HG03378 (cell line): ENCODE measurements around the gene MAP7D3.
"Not testable (repeated sequence)": the region's sequence is repeated elsewhere in the genome, so short reads cannot be mapped to it uniquely, and the experiment has no call there.

Experiments
- ATAC-seq: cut with Tn5 transposase; IDR thresholded peaks from one replicate; pipeline ENCODE4 v1.9.1; 2021; ENCODE audit warnings: mild to moderate bottlenecking, moderate library complexity; ENCODE audit not compliant: unreplicated experiment

The MAP7D3 gene

GRCh38 chrX:136251041-136251991 lies at the start of gene MAP7D3:
TSS of gene MAP7D3 (minus strand) at chrX:136251400. CDS start at chrX:136251358, 42 bp downstream.
- peak; percentile 58 for ATAC-seq

GRCh38 chrX:136300721-136301120 lies 49.5 kb upstream of the MAP7D3 start, which contains the start of gene ADGRG4:
TSS of gene ADGRG4 (plus strand) at chrX:136300963. CDS start at chrX:136308778, 7,815 bp downstream.
- not testable (repeated sequence) for ATAC-seq

GRCh38 chrX:136295380-136295779 lies 44.2 kb upstream of the MAP7D3 start:
- ATAC-seq, result no peak

- no peak for ATAC-seq
These were observed 41.5 kb upstream of the MAP7D3 start for GRCh38 chrX:136292656-136293055.

DNA sequence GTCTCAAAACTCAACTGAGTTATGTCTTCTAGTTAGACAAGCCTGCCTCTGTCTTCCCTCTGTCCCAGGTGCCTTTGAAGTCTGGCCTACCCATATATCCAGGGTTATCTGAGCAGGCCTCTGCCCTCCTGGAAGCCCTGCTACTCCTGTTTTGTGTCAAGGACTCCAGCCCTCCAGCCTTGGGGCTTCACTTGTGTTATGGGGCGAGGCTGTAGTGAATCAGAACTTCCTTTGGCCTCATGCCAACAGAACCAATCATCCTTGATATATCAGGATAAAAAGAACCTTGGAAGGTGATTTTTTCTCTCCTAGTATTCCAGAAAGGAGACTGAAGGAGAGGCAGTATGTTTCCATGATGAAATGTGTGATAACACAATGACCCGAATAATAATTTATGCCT lies 40.6 kb upstream of the MAP7D3 start:
- no peak for ATAC-seq

DNA sequence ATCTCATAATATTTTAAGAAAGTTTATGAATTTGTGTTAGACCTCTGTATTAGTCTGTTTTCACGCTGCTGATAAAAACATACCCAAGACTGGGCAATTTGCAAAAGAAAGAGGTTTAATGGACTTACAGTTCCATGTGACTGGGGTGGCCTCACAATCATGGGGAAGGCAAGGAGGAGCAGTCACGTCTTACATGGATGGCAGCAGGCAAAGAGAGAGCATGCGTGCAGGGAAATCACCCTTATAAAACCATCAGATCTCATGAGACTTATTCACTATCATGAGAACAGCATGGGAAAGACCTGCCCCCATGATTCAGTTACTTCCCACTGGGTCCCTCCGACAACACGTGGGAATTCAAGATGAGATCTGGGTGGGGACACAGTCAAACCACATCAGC lies 35.2 kb upstream of the MAP7D3 start:
- ATAC-seq, result not testable (repeated sequence)

DNA sequence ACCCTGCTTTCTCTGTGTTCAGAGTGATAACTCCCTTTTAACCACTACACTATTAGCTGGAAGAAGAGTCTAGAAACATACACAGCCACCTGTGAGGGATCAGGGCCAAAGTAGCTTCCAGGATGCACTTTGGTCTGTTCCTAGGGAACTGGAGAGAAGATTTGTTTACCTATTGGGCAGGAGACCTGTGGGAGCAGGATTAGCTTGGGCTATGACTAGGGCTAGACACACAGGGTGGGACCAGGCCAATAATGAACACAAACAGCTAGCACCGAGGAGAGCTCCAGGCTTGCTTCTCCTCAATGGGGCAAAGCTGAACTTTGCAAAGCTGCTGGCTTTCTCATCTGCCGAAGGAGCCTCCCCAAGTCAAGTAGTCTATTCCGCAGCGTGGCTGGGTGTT lies 24.4 kb upstream of the MAP7D3 start:
- no peak for ATAC-seq

DNA sequence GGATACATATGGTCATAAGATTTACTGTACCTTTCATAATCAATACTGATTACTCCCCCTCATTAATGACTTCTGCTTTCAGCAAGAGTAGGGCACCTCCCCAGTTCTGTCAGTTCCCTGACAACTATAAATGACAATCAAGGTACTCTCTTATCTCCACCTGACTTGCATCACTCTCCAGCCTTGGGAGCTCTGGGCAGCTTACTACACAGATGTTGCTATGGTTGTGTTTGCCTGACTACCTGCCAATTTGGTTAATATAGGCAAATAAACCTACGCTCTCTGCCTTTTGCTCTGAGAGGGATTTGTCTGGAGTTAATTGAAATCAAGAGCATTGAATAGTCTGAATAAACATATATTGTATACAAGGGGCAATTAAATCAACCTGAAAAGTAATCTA lies 22.8 kb upstream of the MAP7D3 start:
- ATAC-seq, result no peak

DNA sequence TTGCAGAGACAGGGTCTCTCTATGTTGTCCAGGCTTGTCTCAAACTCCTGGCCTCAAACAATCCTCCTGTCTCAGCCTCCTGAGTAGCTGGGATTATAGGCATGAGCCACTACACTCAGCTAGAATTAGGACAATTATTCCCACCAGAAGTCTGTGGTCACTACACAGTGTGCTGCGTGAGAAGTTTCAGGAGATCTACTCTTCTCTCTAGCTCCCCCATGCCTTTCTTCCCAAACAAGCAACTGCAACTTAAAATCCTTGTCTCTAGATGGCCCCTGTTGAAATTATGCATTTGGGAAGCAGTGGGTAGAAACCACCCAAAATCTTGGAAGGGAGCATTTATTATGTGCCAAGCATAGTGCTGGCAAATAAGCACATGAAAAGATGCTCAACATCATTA lies 21.1 kb upstream of the MAP7D3 start:
- ATAC-seq, result no peak

- no peak for ATAC-seq
These were observed 20.1 kb upstream of the MAP7D3 start for GRCh38 chrX:136271300-136271699.

- ATAC-seq, result no peak
These were observed 18.7 kb upstream of the MAP7D3 start for GRCh38 chrX:136269921-136270320.

- peak; percentile 71 for ATAC-seq
These were observed 17.1 kb upstream of the MAP7D3 start for GRCh38 chrX:136268051-136269048.

- ATAC-seq, result no peak
These were observed 15.6 kb upstream of the MAP7D3 start for GRCh38 chrX:136266828-136267227.

GRCh38 chrX:136262812-136263315 lies 11.7 kb upstream of the MAP7D3 start:
- no peak for ATAC-seq

DNA sequence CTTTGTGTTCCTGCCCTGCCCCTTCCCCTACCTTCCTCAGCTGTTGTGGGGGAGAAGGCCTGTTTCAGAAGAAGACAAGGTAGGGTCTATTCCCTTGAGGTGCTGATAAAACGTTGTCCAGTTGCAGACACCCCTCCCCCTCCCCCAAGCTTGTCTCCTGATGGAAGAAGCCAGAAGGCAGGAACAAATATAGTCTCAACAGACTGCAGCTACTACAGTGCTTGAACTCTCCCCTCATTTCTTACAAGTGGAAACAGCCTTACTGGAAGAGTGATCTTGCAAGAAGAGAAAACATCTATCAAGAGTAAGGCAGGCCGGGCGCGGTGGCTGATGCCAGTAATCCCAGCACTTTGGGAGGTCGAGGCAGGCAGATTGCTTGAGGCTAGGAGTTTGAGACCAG lies 11.0 kb upstream of the MAP7D3 start:
- no peak for ATAC-seq

DNA sequence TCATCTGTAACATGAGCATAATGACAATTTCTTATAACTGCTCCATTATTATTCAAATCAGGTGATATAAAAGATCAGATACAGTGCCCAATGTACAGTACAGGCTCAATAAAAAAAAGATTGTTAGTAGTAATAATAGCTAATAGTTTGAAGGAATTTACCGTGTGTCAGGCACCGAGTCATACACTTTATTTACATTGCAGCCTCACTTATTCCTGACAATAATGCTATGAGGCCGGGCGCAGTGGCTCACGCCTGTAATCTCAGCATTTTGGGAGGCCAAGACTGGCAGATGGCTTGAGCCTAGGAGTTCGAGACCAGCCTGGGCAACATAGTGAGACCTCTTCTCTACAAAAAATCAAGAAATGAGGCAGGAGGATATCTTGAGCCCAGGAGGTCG lies 10.1 kb upstream of the MAP7D3 start:
- ATAC-seq, result no peak

DNA sequence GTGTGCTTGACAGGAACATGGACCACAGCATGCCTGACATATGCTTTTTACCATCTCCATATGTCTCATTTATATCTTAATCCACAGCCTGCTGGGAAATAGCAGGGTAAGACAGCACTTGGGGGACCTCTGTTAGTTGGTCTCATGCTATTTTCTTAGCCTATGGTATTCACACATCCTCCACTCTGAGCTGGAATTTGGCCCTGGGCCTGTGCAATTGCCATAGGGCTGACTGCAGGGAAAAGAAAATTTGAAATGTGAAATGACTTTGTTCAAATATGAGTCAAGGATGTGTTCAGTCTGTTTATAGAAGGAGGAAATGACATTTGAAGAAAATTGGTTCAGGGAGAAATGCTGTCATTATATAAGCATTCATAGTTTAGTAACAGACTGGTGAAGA lies 9.6 kb upstream of the MAP7D3 start:
- ATAC-seq, result no peak

- ATAC-seq, result no peak
These were observed 8.3 kb upstream of the MAP7D3 start for GRCh38 chrX:136259543-136259942.

- no peak for ATAC-seq
These were observed 7.8 kb upstream of the MAP7D3 start for GRCh38 chrX:136258951-136259350.

- no peak for ATAC-seq
These were observed 4.8 kb upstream of the MAP7D3 start for GRCh38 chrX:136256026-136256425.

GRCh38 chrX:136255541-136255940 lies 4.3 kb upstream of the MAP7D3 start:
- ATAC-seq, result no peak
